Ammon's horn (tissue), 1 donor: ENCODE results near the gene GABARAPL2.
"Not testable (repeated sequence)": the region's sequence is repeated elsewhere in the genome, so short reads cannot be mapped to it uniquely, and the experiment has no call there.

Experiments
- DNase-seq: peaks from one replicate; pipeline ENCODE4 v3.0.0-alpha.2; 2016; ENCODE audit warnings: low spot score

The GABARAPL2 gene

GRCh38 chr16:75566040-75566757 lies at the start of gene GABARAPL2:
TSS of gene GABARAPL2 (plus strand) at chr16:75566379. CDS start at chr16:75566487, 108 bp downstream.
- DNase-seq: peak; percentile 86

GRCh38 chr16:75519175-75519574 lies 47.0 kb upstream of the GABARAPL2 start:
- no peak for DNase-seq

- no peak for DNase-seq
These were observed 40.0 kb upstream of the GABARAPL2 start for GRCh38 chr16:75526032-75526790.

- DNase-seq: no peak
These were observed 38.3 kb upstream of the GABARAPL2 start for GRCh38 chr16:75527825-75528299.

GRCh38 chr16:75529056-75529905 lies 36.9 kb upstream of the GABARAPL2 start:
- DNase-seq: no peak

- DNase-seq: no peak
These were observed 36.2 kb upstream of the GABARAPL2 start for GRCh38 chr16:75529959-75530358.

- DNase-seq: no peak
These were observed 33.9 kb upstream of the GABARAPL2 start for GRCh38 chr16:75532142-75532765.

- DNase-seq: no peak
These were observed 33.4 kb upstream of the GABARAPL2 start for GRCh38 chr16:75532791-75533190.

GRCh38 chr16:75534560-75535205 lies 31.5 kb upstream of the GABARAPL2 start:
- DNase-seq: no peak

GRCh38 chr16:75535211-75535843 lies 30.9 kb upstream of the GABARAPL2 start:
- no peak for DNase-seq

- DNase-seq: no peak
These were observed 30.3 kb upstream of the GABARAPL2 start, which contains the start of gene CHST5 for GRCh38 chr16:75535901-75536300. TSS of gene CHST5 (minus strand) at chr16:75536108. CDS start at chr16:75530384, 5,724 bp downstream.

GRCh38 chr16:75537776-75538175 lies 28.4 kb upstream of the GABARAPL2 start:
- DNase-seq: no peak

GRCh38 chr16:75538882-75539565 lies 27.2 kb upstream of the GABARAPL2 start:
- DNase-seq: not testable (repeated sequence)

- no peak for DNase-seq
These were observed 24.9 kb upstream of the GABARAPL2 start for GRCh38 chr16:75541236-75541635.

- DNase-seq: not testable (repeated sequence)
These were observed 23.7 kb upstream of the GABARAPL2 start for GRCh38 chr16:75542462-75542861.

GRCh38 chr16:75545879-75546278 lies 20.3 kb upstream of the GABARAPL2 start:
- not testable (repeated sequence) for DNase-seq

GRCh38 chr16:75546293-75546692 lies 19.9 kb upstream of the GABARAPL2 start:
- DNase-seq: no peak

- not testable (repeated sequence) for DNase-seq
These were observed 17.7 kb upstream of the GABARAPL2 start for GRCh38 chr16:75548456-75548855.

- peak; percentile 86 for DNase-seq
These were observed 15.9 kb upstream of the GABARAPL2 start for GRCh38 chr16:75550211-75550662.

GRCh38 chr16:75552951-75553350 lies 13.2 kb upstream of the GABARAPL2 start:
- peak; percentile 56 for DNase-seq
